Astrocyte (in vitro differentiated cells and primary cell): Measurements from ENCODE around the gene TBRG4. TPM values are rescaled to one million over a fixed set of nuclear protein-coding genes. Genes with fewer than 3 reads are reported as not detected.

ENCODE experiments used
- DNase-seq: peaks from one replicate; pipeline ENCODE4 v3.0.0-alpha.2; 2010; ENCODE audit warnings: low read depth
- FAIRE-seq: peaks from 2 replicates; lab custom pipeline; 2011; peaks lifted over from hg19 to GRCh38; lab: Jason Lieb, UNC
- H2AFZ ChIP-seq: 2 replicates; pipeline ENCODE4 v1.6.0; 2012; ENCODE audit warnings: low read depth, low read length, inconsistent platforms
- H3K27ac ChIP-seq: 2 replicates; pipeline ENCODE4 v1.5.1; 2011; ENCODE audit warnings: low read depth, low read length, inconsistent platforms
- H3K27me3 ChIP-seq: 2 replicates; pipeline ENCODE4 v1.6.0; 2011; ENCODE audit warnings: low read length, inconsistent platforms; ENCODE audit not compliant: insufficient read depth
- H3K36me3 ChIP-seq: 2 replicates; pipeline ENCODE4 v1.5.1; 2011; ENCODE audit warnings: low read length, inconsistent platforms; ENCODE audit not compliant: insufficient read depth
- H3K4me1 ChIP-seq: 2 replicates; pipeline ENCODE4 v1.5.1; 2011; ENCODE audit warnings: low read length, inconsistent platforms; ENCODE audit not compliant: insufficient read depth
- H3K4me2 ChIP-seq: 2 replicates; pipeline ENCODE4 v1.6.0; 2012; ENCODE audit warnings: low read length, inconsistent platforms
- H3K4me3 ChIP-seq: 2 replicates; pipeline ENCODE4 v1.5.1; 2011; ENCODE audit warnings: low read depth, mild to moderate bottlenecking, low read length, inconsistent platforms; ENCODE audit not compliant: insufficient read depth
- H3K79me2 ChIP-seq: 2 replicates; pipeline ENCODE4 v1.6.0; 2012; ENCODE audit warnings: mild to moderate bottlenecking, low read length, inconsistent platforms; ENCODE audit not compliant: insufficient read depth
- H3K9ac ChIP-seq: 2 replicates; pipeline ENCODE4 v1.6.0; 2012; ENCODE audit warnings: mild to moderate bottlenecking, low read length, inconsistent platforms
- H3K9me3 ChIP-seq: 2 replicates; pipeline ENCODE4 v1.5.1; 2012; ENCODE audit warnings: low read depth, mild to moderate bottlenecking, low read length, inconsistent platforms; ENCODE audit not compliant: insufficient read depth
- H4K20me1 ChIP-seq: 2 replicates; pipeline ENCODE4 v1.6.0; 2012; ENCODE audit warnings: low read length, inconsistent platforms; ENCODE audit not compliant: insufficient read depth
- H3K27ac Mint-ChIP-seq: one replicate; pipeline ENCODE4 v1.8.0; 2021; ENCODE audit warnings: mild to moderate bottlenecking, mixed read lengths; ENCODE audit not compliant: unreplicated experiment
- H3K27me3 Mint-ChIP-seq: one replicate; pipeline ENCODE4 v1.8.0; 2021; ENCODE audit warnings: low read depth, mixed read lengths; ENCODE audit not compliant: unreplicated experiment
- H3K36me3 Mint-ChIP-seq: one replicate; pipeline ENCODE4 v1.8.0; 2021; ENCODE audit warnings: low read depth, mixed read lengths; ENCODE audit not compliant: unreplicated experiment
- H3K4me1 Mint-ChIP-seq: one replicate; pipeline ENCODE4 v1.8.0; 2021; ENCODE audit warnings: low read depth, mixed read lengths; ENCODE audit not compliant: unreplicated experiment
- H3K4me3 Mint-ChIP-seq: one replicate; pipeline ENCODE4 v1.8.0; 2021; ENCODE audit warnings: mild to moderate bottlenecking, moderate library complexity, mixed read lengths; ENCODE audit not compliant: unreplicated experiment
- H3K9me3 Mint-ChIP-seq: one replicate; pipeline ENCODE4 v1.8.0; 2021; ENCODE audit warnings: mild to moderate bottlenecking, mixed read lengths; ENCODE audit not compliant: unreplicated experiment
- EZH2 ChIP-seq: IDR thresholded peaks from 2 replicates; pipeline ENCODE4 v1.6.1; 2012; ENCODE audit warnings: mild to moderate bottlenecking, low read length, inconsistent platforms; ENCODE audit not compliant: insufficient read depth
- total RNA-seq: library from RNA; stranded (reverse); gene quantifications from 2 replicates; pipeline ENCODE4 v1.2.1, GENCODE V29; 2021
- TF ChIP-seq, protein P1 (sequence below): IDR thresholded peaks from 2 replicates; pipeline ENCODE4 v1.5.1; 2011; ENCODE audit warnings: low read depth, mild to moderate bottlenecking, inconsistent platforms, low read length, moderate library complexity; ENCODE audit not compliant: insufficient read depth

TBRG4 gene
- total RNA-seq, 1 donor from 2014 or later, result 65.2 TPM

DNA sequence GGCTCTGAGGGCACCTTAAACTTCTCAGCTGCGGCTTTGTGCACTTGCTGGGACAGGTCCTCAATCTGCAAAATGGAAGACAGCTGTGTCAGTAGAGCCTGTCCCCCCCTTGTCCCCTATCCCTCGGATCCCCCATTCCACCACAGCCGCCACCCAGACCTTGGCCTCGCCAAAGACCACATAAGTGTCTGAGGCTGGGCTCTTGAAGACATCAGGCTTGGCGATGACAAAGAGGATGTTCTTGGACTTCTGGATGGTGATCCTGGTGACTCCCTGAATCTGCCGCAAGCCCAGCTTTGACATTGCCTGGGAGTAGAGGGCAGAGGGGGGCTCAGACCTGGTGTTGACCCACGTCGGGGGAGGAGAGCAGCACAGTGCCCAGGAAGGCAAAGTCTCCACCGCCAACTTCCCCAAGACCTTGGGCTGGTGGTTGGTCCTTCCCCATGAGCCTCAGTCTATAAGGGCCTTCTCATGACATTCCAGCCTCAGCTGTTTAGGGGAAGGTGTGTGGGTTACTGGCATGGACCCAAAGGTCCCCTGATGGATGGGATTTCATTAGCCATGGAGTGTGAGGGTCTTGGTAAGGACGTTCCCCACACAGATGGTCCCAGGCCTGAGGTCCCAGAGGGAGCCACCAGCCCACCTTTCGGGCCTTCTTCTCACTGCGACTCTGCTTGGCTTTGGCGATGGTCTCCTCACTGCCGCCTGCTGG lies 30.4 kb downstream of the TBRG4 start:
- H3K4me3 Mint-ChIP-seq, result no peak overlapping the region
- H3K27me3 Mint-ChIP-seq, result no peaks in the 10 kb centered on the region
- no peak for FAIRE-seq

DNA sequence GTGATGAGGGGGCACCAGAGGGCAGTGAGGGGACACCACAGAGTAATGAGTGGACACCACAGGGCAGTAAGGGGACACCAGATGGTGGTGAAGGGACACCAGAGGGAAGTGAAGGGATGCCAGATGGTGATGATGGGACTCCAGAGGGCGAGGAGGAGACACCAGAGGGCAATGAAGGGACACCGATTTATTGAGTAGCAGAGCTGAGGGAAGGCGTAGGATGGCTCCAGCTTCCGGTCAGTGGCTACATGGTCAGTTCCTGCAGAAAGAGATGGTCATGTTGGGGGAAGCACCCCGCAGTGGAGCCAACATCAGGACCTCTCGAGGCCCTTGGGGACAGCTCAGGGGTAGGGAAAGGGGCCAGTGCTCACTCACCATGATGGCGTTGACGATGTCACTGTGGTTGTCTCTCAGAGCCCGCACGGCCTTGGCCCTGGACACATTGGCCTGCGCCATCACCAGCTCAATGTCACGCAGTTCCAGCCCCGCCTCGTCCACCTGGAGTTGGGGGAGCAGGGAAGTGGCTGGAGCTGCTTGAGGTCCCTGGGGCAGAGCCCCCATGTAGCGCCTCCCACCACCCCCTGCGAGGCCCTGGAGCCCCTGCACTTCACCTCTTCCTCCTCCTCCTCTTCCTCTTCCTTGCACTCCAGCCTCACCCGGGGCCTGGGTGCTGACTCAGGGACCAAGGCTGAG lies 31.1 kb downstream of the TBRG4 start:
- Mint-ChIP-seq H3K27me3 (no peaks in the 10 kb centered on the region), H3K4me1 (no peaks in the 10 kb centered on the region), H3K36me3 (peaks cover 13% of the 10 kb centered on the region), H3K9me3 (no peaks in the 10 kb centered on the region), H3K4me3 (no peak overlapping the region), H3K27ac (no peak overlapping the region)
- no peaks in the 10 kb centered on the region for H3K4me1 ChIP-seq
- peaks cover 6% of the 10 kb centered on the region for H4K20me1 ChIP-seq
- TF ChIP-seq EZH2, result no peak
- TF ChIP-seq, protein P1, sequence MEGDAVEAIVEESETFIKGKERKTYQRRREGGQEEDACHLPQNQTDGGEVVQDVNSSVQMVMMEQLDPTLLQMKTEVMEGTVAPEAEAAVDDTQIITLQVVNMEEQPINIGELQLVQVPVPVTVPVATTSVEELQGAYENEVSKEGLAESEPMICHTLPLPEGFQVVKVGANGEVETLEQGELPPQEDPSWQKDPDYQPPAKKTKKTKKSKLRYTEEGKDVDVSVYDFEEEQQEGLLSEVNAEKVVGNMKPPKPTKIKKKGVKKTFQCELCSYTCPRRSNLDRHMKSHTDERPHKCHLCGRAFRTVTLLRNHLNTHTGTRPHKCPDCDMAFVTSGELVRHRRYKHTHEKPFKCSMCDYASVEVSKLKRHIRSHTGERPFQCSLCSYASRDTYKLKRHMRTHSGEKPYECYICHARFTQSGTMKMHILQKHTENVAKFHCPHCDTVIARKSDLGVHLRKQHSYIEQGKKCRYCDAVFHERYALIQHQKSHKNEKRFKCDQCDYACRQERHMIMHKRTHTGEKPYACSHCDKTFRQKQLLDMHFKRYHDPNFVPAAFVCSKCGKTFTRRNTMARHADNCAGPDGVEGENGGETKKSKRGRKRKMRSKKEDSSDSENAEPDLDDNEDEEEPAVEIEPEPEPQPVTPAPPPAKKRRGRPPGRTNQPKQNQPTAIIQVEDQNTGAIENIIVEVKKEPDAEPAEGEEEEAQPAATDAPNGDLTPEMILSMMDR, result no peak
- no peak overlapping the region for H2AFZ ChIP-seq
- H3K36me3 ChIP-seq, result no peaks in the 10 kb centered on the region
- H3K27ac ChIP-seq, result no peak overlapping the region
- no peaks in the 10 kb centered on the region for H3K27me3 ChIP-seq
- H3K9me3 ChIP-seq, result no peaks in the 10 kb centered on the region
- H3K4me3 ChIP-seq, result no peak overlapping the region
- H3K9ac ChIP-seq, result no peak overlapping the region
- FAIRE-seq, result no peak
- no peak overlapping the region for H3K4me2 ChIP-seq
- H3K79me2 ChIP-seq, result no peaks in the 10 kb centered on the region
- no peak for DNase-seq

More for the DNA sequence above, 30.4 kb downstream of the TBRG4 start:
- no peak overlapping the region for H3K4me3 ChIP-seq
- TF ChIP-seq EZH2, result no peak
- TF ChIP-seq, protein P1, result no peak
- Mint-ChIP-seq H3K36me3 (peaks cover 13% of the 10 kb centered on the region), H3K4me1 (no peaks in the 10 kb centered on the region), H3K27ac (no peak overlapping the region), H3K9me3 (no peaks in the 10 kb centered on the region)
- H3K36me3 ChIP-seq, result no peaks in the 10 kb centered on the region
- H3K27ac ChIP-seq, result no peak overlapping the region
- H3K79me2 ChIP-seq, result no peaks in the 10 kb centered on the region
- H4K20me1 ChIP-seq, result peaks cover 6% of the 10 kb centered on the region
- H2AFZ ChIP-seq, result no peak overlapping the region
- no peak overlapping the region for H3K4me2 ChIP-seq
- no peak for DNase-seq
- no peaks in the 10 kb centered on the region for H3K27me3 ChIP-seq
- no peaks in the 10 kb centered on the region for H3K9me3 ChIP-seq
- no peak overlapping the region for H3K9ac ChIP-seq
- no peaks in the 10 kb centered on the region for H3K4me1 ChIP-seq
